ENCODE results near the gene TMEM163.
"Not testable (repeated sequence)": the region's sequence is repeated elsewhere in the genome, so short reads cannot be mapped to it uniquely, and the experiment has no call there.

Gene TMEM163

DNA sequence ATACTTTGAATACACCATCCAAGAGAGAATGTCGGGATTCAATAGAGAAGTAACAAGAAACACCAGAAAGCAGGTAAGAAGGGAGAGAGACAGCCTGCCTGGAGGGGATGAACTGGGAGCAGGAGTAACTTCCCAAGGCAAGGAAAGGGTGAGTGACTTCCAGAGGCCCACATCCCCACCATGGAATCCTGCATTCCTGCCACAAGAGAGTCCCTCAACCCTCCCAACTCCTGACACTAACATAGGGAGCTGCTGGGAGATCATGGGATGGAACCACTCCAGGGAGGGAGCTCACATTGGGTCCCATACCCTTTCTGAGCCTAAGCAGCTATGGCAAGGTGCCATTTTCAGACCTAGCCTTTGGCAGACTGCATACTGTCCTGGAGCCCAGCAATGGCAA is 5.5 kb upstream of the TMEM163 start:
- Histone ChIP-seq H3K79me2 (ENCODE audit: control insufficient read depth, insufficient read depth, low read length, poor library complexity) (no peaks in the 10 kb centered on the region), H4K8ac (ENCODE audit: low read depth, low read length) (no peak overlapping the region), H3K79me1 (ENCODE audit: low read length) (no peaks in the 10 kb centered on the region), H3K27ac (ENCODE audit: low read depth, low read length) (no peak overlapping the region), H3K4me3 (ENCODE audit: low read depth, low read length) (no peak overlapping the region), H3K23ac (ENCODE audit: low read length) (no peak overlapping the region), H3K36me3 (ENCODE audit: control insufficient read depth in 1 of 2, insufficient read depth in 2 of 2, low read length in 2 of 2) (no peaks in the 10 kb centered on the region), H2AFZ (ENCODE audit: insufficient read depth, low read length, poor library complexity) (no peak overlapping the region), H3K4me1 (ENCODE audit: control insufficient read depth in 1 of 2, insufficient read depth in 2 of 2, low read length in 2 of 2) (peaks cover 0 to under 1% of the 10 kb centered on the region in 2 experiments), H2AK5ac (ENCODE audit: low read length) (no peak overlapping the region), H3K4me2 (ENCODE audit: low read length) (no peak overlapping the region), H3K18ac (ENCODE audit: low read length) (no peak overlapping the region), H2BK120ac (ENCODE audit: insufficient read depth, low read length, poor library complexity) (no peak overlapping the region), H2BK12ac (ENCODE audit: low read length) (no peak overlapping the region), H3K14ac (ENCODE audit: low read length) (no peak overlapping the region), H4K12ac (ENCODE audit: low read depth, low read length) (no peak overlapping the region), H3K9ac (ENCODE audit: low read length) (no peak overlapping the region), H3K9me3 (ENCODE audit: insufficient read depth, low read depth, low read length) (no peaks in the 10 kb centered on the region), H4K91ac (ENCODE audit: low read depth, low read length) (no peak overlapping the region), H3K4ac (ENCODE audit: low read depth, low read length) (no peak overlapping the region), H2BK5ac (ENCODE audit: low read depth, low read length, poor library complexity) (no peak overlapping the region), H3K27me3 (ENCODE audit: insufficient read depth, low read length) (peaks cover 10% of the 10 kb centered on the region)
- WGBS (ENCODE audit: extremely low coverage, insufficient coverage, insufficient read length): no CpG with 5 or more reads among the region's 1 CpG
- no peak for DNase-seq

DNA sequence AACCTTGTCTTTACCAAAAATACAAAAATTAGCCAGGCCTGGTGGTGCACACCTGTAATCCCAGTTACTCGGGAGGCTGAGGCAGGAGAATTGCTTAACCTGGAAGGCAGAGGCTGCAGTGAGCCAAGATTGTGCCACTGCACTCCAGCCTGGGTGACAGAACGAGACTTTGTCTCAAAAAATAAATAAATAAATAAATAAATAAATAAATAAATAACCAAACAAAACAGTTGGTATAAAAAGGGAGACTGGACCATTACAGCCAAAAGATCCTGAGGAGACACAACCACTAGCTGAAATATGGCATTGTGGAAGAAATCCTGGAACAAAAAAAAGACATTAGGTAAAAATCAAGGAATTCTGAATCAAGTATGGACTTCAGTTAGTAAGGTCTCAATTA is 4.9 kb upstream of the TMEM163 start:
- H3K4me3 ChIP-seq (ENCODE audit: low read depth, low read length): not testable (repeated sequence)
- WGBS (ENCODE audit: extremely low coverage, insufficient coverage, insufficient read length): no CpG with 5 or more reads among the region's 2 CpGs

DNA sequence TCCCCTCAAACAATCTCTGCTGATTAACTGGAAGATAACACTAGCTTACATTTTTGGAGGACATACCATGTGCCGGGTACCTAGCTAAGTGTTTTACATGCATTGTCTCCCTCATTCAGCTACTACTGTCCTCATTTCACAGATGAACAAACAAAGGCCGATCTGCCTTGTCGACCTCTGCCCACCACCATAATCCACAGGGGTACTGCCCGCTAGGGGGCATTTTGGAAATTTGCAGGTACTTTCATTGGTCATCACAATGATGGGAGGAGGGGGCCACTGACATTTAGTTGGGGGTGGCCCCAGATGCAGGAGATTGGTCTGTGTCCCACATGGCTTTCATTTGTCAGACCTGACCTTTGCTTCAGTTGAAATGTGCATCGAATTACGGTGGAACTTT is 3.9 kb upstream of the TMEM163 start:
- no peak overlapping the region for H3K9ac ChIP-seq (ENCODE audit: low read length)
- H3K79me1 ChIP-seq (ENCODE audit: low read length): no peaks in the 10 kb centered on the region
- no peak for DNase-seq
- H3K4me1 ChIP-seq (ENCODE audit: control insufficient read depth in 1 of 2, insufficient read depth in 2 of 2, low read length in 2 of 2): peaks cover 10 to 15% of the 10 kb centered on the region in 2 experiments
- H3K9me3 ChIP-seq (ENCODE audit: insufficient read depth, low read depth, low read length): peaks cover 4% of the 10 kb centered on the region
- H2BK12ac ChIP-seq (ENCODE audit: low read length): no peak overlapping the region
- no peak overlapping the region for H3K14ac ChIP-seq (ENCODE audit: low read length)
- no peak overlapping the region for H3K23ac ChIP-seq (ENCODE audit: low read length)
- no peak overlapping the region for H2AK5ac ChIP-seq (ENCODE audit: low read length)
- H3K4ac ChIP-seq (ENCODE audit: low read depth, low read length): no peak overlapping the region
- H4K12ac ChIP-seq (ENCODE audit: low read depth, low read length): no peak overlapping the region
- H3K36me3 ChIP-seq (ENCODE audit: control insufficient read depth in 1 of 2, insufficient read depth in 2 of 2, low read length in 2 of 2): no peaks in the 10 kb centered on the region
- no peak overlapping the region for H4K91ac ChIP-seq (ENCODE audit: low read depth, low read length)
- no peak overlapping the region for H4K8ac ChIP-seq (ENCODE audit: low read depth, low read length)
- no peak overlapping the region for H2BK5ac ChIP-seq (ENCODE audit: low read depth, low read length, poor library complexity)
- H3K4me2 ChIP-seq (ENCODE audit: low read length): no peak overlapping the region
- no peak overlapping the region for H3K27ac ChIP-seq (ENCODE audit: low read depth, low read length)
- no peak overlapping the region for H2BK120ac ChIP-seq (ENCODE audit: insufficient read depth, low read length, poor library complexity)
- no peak overlapping the region for H3K18ac ChIP-seq (ENCODE audit: low read length)
- H2AFZ ChIP-seq (ENCODE audit: insufficient read depth, low read length, poor library complexity): no peak overlapping the region
- H3K27me3 ChIP-seq (ENCODE audit: insufficient read depth, low read length): peaks cover 26% of the 10 kb centered on the region
- H3K4me3 ChIP-seq (ENCODE audit: low read depth, low read length): no peak overlapping the region
- H3K79me2 ChIP-seq (ENCODE audit: control insufficient read depth, insufficient read depth, low read length, poor library complexity): no peaks in the 10 kb centered on the region
- WGBS (ENCODE audit: extremely low coverage, insufficient coverage, insufficient read length): no CpG with 5 or more reads among the region's 6 CpGs

More for the DNA sequence above, 4.9 kb upstream of the TMEM163 start:
- not testable (repeated sequence) for H3K4ac ChIP-seq (ENCODE audit: low read depth, low read length); H3K79me2 ChIP-seq (ENCODE audit: control insufficient read depth, insufficient read depth, low read length, poor library complexity); H3K27ac ChIP-seq (ENCODE audit: low read depth, low read length); H4K8ac ChIP-seq (ENCODE audit: low read depth, low read length); H2AFZ ChIP-seq (ENCODE audit: insufficient read depth, low read length, poor library complexity); H3K4me2 ChIP-seq (ENCODE audit: low read length); H2BK5ac ChIP-seq (ENCODE audit: low read depth, low read length, poor library complexity); DNase-seq; H3K4me1 ChIP-seq (ENCODE audit: control insufficient read depth in 1 of 2, insufficient read depth in 2 of 2, low read length in 2 of 2); H2AK5ac ChIP-seq (ENCODE audit: low read length); H4K12ac ChIP-seq (ENCODE audit: low read depth, low read length); H3K9ac ChIP-seq (ENCODE audit: low read length); H4K91ac ChIP-seq (ENCODE audit: low read depth, low read length); H2BK12ac ChIP-seq (ENCODE audit: low read length); H3K9me3 ChIP-seq (ENCODE audit: insufficient read depth, low read depth, low read length); H3K36me3 ChIP-seq (ENCODE audit: control insufficient read depth in 1 of 2, insufficient read depth in 2 of 2, low read length in 2 of 2); H2BK120ac ChIP-seq (ENCODE audit: insufficient read depth, low read length, poor library complexity); H3K14ac ChIP-seq (ENCODE audit: low read length); H3K23ac ChIP-seq (ENCODE audit: low read length); H3K79me1 ChIP-seq (ENCODE audit: low read length); H3K18ac ChIP-seq (ENCODE audit: low read length)
- peaks cover 16% of the 10 kb centered on the region for H3K27me3 ChIP-seq (ENCODE audit: insufficient read depth, low read length)

DNA sequence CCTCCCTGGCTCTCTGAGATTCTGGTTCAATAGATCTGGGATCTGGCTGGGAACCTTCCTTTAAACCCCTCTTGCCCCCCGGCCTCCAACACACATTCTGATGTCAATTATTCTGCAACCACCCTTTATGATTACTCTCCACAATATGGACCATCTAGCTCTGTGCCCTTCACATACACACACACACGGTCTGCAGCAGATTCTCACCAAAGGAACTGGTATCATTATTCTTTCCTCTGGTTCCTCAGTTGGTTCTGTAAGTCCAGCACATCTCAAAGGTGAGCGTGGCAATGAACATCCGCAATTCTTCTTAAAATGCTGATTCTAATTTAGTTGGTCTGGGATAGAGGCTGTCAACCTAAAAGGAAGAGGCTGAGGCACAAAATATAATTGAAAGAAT is 2.8 kb upstream of the TMEM163 start:
- H2AK5ac ChIP-seq (ENCODE audit: low read length): no peak overlapping the region
- no peak overlapping the region for H3K4me2 ChIP-seq (ENCODE audit: low read length)
- H3K79me1 ChIP-seq (ENCODE audit: low read length): no peaks in the 10 kb centered on the region
- H4K91ac ChIP-seq (ENCODE audit: low read depth, low read length): no peak overlapping the region
- H2AFZ ChIP-seq (ENCODE audit: insufficient read depth, low read length, poor library complexity): no peak overlapping the region
- peaks cover 10 to 15% of the 10 kb centered on the region in 2 experiments for H3K4me1 ChIP-seq (ENCODE audit: control insufficient read depth in 1 of 2, insufficient read depth in 2 of 2, low read length in 2 of 2)
- no peak overlapping the region for H2BK120ac ChIP-seq (ENCODE audit: insufficient read depth, low read length, poor library complexity)
- no peak overlapping the region for H3K27ac ChIP-seq (ENCODE audit: low read depth, low read length)
- H3K23ac ChIP-seq (ENCODE audit: low read length): no peak overlapping the region
- H3K27me3 ChIP-seq (ENCODE audit: insufficient read depth, low read length): peaks cover 37% of the 10 kb centered on the region
- no peak overlapping the region for H4K8ac ChIP-seq (ENCODE audit: low read depth, low read length)
- DNase-seq: no peak
- no CpG with 5 or more reads among the region's 4 CpGs for WGBS (ENCODE audit: extremely low coverage, insufficient coverage, insufficient read length)
- H3K14ac ChIP-seq (ENCODE audit: low read length): no peak overlapping the region
- H3K4ac ChIP-seq (ENCODE audit: low read depth, low read length): no peak overlapping the region
- H3K9ac ChIP-seq (ENCODE audit: low read length): no peak overlapping the region
- H2BK12ac ChIP-seq (ENCODE audit: low read length): no peak overlapping the region
- no peak overlapping the region for H3K4me3 ChIP-seq (ENCODE audit: low read depth, low read length)
- no peak overlapping the region for H3K18ac ChIP-seq (ENCODE audit: low read length)
- no peak overlapping the region for H4K12ac ChIP-seq (ENCODE audit: low read depth, low read length)
- H2BK5ac ChIP-seq (ENCODE audit: low read depth, low read length, poor library complexity): no peak overlapping the region
- H3K9me3 ChIP-seq (ENCODE audit: insufficient read depth, low read depth, low read length): peaks cover 4% of the 10 kb centered on the region
- no peaks in the 10 kb centered on the region for H3K79me2 ChIP-seq (ENCODE audit: control insufficient read depth, insufficient read depth, low read length, poor library complexity)
- H3K36me3 ChIP-seq (ENCODE audit: control insufficient read depth in 1 of 2, insufficient read depth in 2 of 2, low read length in 2 of 2): no peaks in the 10 kb centered on the region
